D721Med (cell line): ENCODE data around the gene PCDHB6.
"Not testable (repeated sequence)": the region's sequence is repeated elsewhere in the genome, so short reads cannot be mapped to it uniquely, and the experiment has no call there.

Experiments
- DNase-seq: peaks from one replicate; pipeline ENCODE4 v3.0.0; 2011; ENCODE audit warnings: low spot score; ENCODE audit not compliant: insufficient read length
- FAIRE-seq: peaks from 2 replicates; lab custom pipeline; 2011; peaks lifted over from hg19 to GRCh38; lab: Jason Lieb, UNC
- CTCF ChIP-seq: IDR thresholded peaks from 2 replicates; pipeline ENCODE4 v1.5.1; 2012; ENCODE audit warnings: mild to moderate bottlenecking, control low read depth; ENCODE audit not compliant: insufficient read depth; ENCODE audit errors: missing control alignments

PCDHB6 gene

GRCh38 chr5:141150993-141151325 lies 1.1 kb downstream of the PCDHB6 start:
- no peak for TF ChIP-seq CTCF
- no peak for FAIRE-seq
- DNase-seq: no peak

GRCh38 chr5:141151632-141152031 lies 1.8 kb downstream of the PCDHB6 start:
- not testable (repeated sequence) for FAIRE-seq, DNase-seq

- DNase-seq, FAIRE-seq: not testable (repeated sequence)
These were observed 2.2 kb downstream of the PCDHB6 start for GRCh38 chr5:141152096-141152495.

GRCh38 chr5:141155540-141156374 lies 5.9 kb downstream of the PCDHB6 start:
- FAIRE-seq: peak; percentile 78

GRCh38 chr5:141157356-141157755 lies 7.5 kb downstream of the PCDHB6 start:
- not testable (repeated sequence) for DNase-seq, FAIRE-seq

More at GRCh38 chr5:141155540-141156374, 5.9 kb downstream of the PCDHB6 start:
- no peak for DNase-seq
- peak; percentile 12 for TF ChIP-seq CTCF

GRCh38 chr5:141157901-141158300 lies 8.0 kb downstream of the PCDHB6 start:
- not testable (repeated sequence) for FAIRE-seq, DNase-seq

GRCh38 chr5:141172381-141173204 lies 22.7 kb downstream of the PCDHB6 start, which contains the start of gene PCDHB7:
TSS of gene PCDHB7 (plus strand) at chr5:141172644. CDS start at chr5:141172836, 192 bp downstream.
- DNase-seq: no peak
- peak; percentile 53 for FAIRE-seq
- peak; percentile 54 for TF ChIP-seq CTCF

GRCh38 chr5:141174291-141175104 lies 24.6 kb downstream of the PCDHB6 start:
- DNase-seq: not testable (repeated sequence)

GRCh38 chr5:141175933-141176332 lies 26.1 kb downstream of the PCDHB6 start:
- no peak for TF ChIP-seq CTCF
- no peak for FAIRE-seq

More at GRCh38 chr5:141174291-141175104, 24.6 kb downstream of the PCDHB6 start:
- FAIRE-seq: not testable (repeated sequence)

GRCh38 chr5:141177577-141178191 lies 27.8 kb downstream of the PCDHB6 start, which contains the start of gene PCDHB8:
TSS of gene PCDHB8 (plus strand) at chr5:141177790. CDS start at chr5:141178035, 245 bp downstream.
- not testable (repeated sequence) for FAIRE-seq
- DNase-seq: peak; percentile 52

More at GRCh38 chr5:141175933-141176332, 26.1 kb downstream of the PCDHB6 start:
- DNase-seq: no peak

- DNase-seq, FAIRE-seq: not testable (repeated sequence)
These were observed 29.5 kb downstream of the PCDHB6 start for GRCh38 chr5:141179371-141179770.

- not testable (repeated sequence) for FAIRE-seq, DNase-seq
These were observed 30.0 kb downstream of the PCDHB6 start for GRCh38 chr5:141179876-141180275.
